Stimulated activated naive CD8-positive, alpha-beta T cell treated with anti-CD3 and anti-CD28 coated beads, Interleukin-15, amount 100 ng/mL, for 72 hours (primary cell): Measurements from ENCODE around the gene ADAM19.
A peak's percentile ranks its signal among the peaks of the same experiment; 100 is the strongest.

Source experiments
- ATAC-seq: fragments of 150-1000 bp; cut with Tn5 transposase; 2 replicates; pipeline ENCODE4 v1.10.0; 2021; ENCODE audit warnings: mild to moderate bottlenecking, moderate library complexity
- DNase-seq, 2 donors: peaks; one replicate each; pipeline ENCODE4 v3.0.0; 2021 to 2022
- H3K27ac Mint-ChIP-seq, 2 donors: one replicate each; pipeline ENCODE4 v1.8.0; 2022; ENCODE audit warnings: mild to moderate bottlenecking in 2 of 2, mixed read lengths in 2 of 2, moderate library complexity in 2 of 2
- H3K27me3 Mint-ChIP-seq: one replicate; pipeline ENCODE4 v1.8.0; 2022; ENCODE audit warnings: mixed read lengths
- H3K4me1 Mint-ChIP-seq: one replicate; pipeline ENCODE4 v1.8.0; 2022; ENCODE audit warnings: mild to moderate bottlenecking, mixed read lengths
- H3K4me3 Mint-ChIP-seq, 2 donors: one replicate each; pipeline ENCODE4 v1.8.0; 2022; ENCODE audit warnings: mild to moderate bottlenecking in 2 of 2, mixed read lengths in 2 of 2, moderate library complexity in 1 of 2
- H3K9me3 Mint-ChIP-seq, 2 donors: one replicate each; pipeline ENCODE4 v1.8.0; 2022; ENCODE audit warnings: mixed read lengths in 2 of 2

Gene ADAM19

DNA sequence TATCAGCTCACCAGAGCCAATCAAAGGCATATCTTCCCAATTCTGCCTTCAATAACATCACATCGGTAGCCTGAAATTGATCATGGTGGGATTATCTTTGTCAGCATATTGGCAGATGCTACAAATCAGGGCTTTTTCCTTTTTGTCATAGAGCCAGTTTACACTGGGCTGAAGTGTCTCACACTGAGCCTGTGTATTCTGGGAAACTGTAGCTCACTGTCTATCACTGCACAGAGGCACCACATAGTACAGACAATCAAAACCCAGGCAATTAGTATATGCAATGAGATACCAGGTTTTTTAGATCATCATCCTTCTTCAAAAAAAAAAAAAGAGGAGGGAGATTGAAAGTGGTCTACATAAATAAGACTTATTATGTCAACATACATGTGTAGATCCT, 46.6 kb downstream of the ADAM19 start:
- no peak overlapping the region for H3K27ac Mint-ChIP-seq

DNA sequence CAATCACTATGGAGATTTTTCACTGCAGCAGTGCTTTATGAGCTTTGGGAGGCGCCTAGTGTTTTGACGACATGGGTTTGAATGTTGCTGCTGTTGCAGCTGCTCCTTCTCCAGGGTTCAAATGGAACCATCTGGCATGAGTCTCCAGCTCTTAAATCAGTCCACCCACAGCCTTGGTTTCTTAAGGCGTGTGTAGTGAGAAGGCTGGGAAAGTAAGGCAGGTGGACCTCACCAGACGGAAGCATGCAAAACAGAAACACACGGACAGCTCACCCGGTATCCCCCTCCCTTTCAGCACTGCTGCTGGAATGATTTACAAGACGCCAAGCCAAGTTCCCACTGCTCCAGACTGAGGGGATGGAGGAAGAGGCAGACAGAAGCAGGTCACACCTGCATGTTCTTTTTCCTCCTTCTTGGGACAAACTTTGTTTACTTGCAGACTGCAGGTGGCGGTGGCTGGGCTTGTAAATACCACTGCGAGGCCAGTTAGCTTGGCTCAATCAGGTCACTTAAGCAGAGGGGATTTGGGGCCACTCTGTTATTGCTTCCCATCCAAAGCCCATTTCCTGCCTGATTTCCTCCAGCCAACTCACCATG, 47.4 kb downstream of the ADAM19 start:
- Mint-ChIP-seq H3K27ac (no peak overlapping the region), H3K4me1 (no peaks in the 10 kb centered on the region), H3K27me3 (peaks cover 31% of the 10 kb centered on the region), H3K9me3 (no peaks in the 10 kb centered on the region), H3K4me3 (no peak overlapping the region)
- ATAC-seq (no peak), DNase-seq (no peak)

More for the DNA sequence above, 46.6 kb downstream of the ADAM19 start:
- Mint-ChIP-seq H3K9me3 (no peaks in the 10 kb centered on the region), H3K4me1 (no peaks in the 10 kb centered on the region), H3K4me3 (no peak overlapping the region), H3K27me3 (peaks cover 31% of the 10 kb centered on the region)
- ATAC-seq (no peak), DNase-seq (no peak)

DNA sequence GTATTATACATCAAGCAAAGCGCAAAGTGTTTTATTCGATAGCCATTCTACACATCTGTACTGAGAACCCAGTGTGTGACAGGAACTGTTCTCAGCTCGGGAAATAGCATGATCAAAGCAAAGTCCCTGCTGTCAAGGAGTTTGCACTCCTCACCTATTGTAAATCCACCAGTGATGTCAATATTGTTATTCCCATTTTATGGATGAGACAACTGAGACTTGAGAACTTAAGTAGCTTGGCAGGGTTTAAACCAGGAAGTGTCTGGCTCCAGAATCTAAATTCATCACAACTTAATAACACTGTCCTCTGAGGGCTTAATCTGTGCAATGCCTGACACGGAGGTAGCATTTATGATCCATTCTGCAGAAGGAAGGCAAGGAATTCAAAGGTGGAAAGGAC, 50.7 kb downstream of the ADAM19 start:
- no peak overlapping the region for H3K4me3 Mint-ChIP-seq
- H3K27me3 Mint-ChIP-seq: peaks cover 16% of the 10 kb centered on the region
- H3K27ac Mint-ChIP-seq: no peak overlapping the region
- no peaks in the 10 kb centered on the region for H3K4me1 Mint-ChIP-seq
- no peaks in the 10 kb centered on the region for H3K9me3 Mint-ChIP-seq
- DNase-seq (no peak), ATAC-seq (no peak)

DNA sequence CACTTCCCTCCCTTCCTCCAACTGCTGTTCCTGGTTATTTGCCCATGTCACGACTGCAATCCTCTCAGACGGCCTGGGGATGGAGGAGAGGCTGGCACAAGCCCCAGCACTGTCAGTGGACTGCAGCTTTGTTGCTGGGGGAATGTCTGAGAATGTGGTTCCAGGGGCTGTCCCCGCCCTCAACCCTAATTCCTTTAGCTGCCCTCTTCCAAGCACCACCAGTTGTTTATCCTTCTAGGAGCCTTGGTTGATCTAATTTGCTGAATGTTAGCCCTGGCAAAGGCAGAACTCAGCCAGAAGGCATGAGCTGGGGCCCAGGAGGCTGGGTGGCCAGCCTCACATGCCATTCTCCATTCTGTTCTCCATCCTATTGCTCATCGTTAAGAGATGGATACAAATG, 51.6 kb downstream of the ADAM19 start:
- ATAC-seq (no peak), DNase-seq (no peak)
- Mint-ChIP-seq H3K27me3 (peaks cover 10% of the 10 kb centered on the region), H3K9me3 (no peaks in the 10 kb centered on the region), H3K4me3 (no peak overlapping the region), H3K4me1 (no peaks in the 10 kb centered on the region), H3K27ac (no peak overlapping the region)

DNA sequence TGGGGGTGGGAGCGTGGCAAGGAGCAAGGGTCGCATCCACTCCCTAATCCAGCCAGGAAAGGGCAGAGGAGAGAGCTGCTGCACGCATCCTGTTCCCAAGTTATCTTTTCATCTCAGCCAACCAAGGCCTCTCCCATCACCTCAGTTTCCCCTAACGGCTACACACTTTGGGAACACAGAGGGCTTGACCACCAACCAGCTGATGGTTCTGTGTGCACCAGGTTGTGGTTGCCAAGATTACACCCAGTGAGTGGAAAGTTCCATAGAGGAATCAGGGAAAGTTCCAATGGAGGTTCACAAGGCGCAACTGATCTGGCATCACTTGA, 53.9 kb downstream of the ADAM19 start:
- H3K4me1 Mint-ChIP-seq: no peaks in the 10 kb centered on the region
- ATAC-seq (no peak), DNase-seq (no peak)
- no peak overlapping the region for H3K27ac Mint-ChIP-seq
- H3K9me3 Mint-ChIP-seq: no peaks in the 10 kb centered on the region
- no peak overlapping the region for H3K4me3 Mint-ChIP-seq
- H3K27me3 Mint-ChIP-seq: no peaks in the 10 kb centered on the region

DNA sequence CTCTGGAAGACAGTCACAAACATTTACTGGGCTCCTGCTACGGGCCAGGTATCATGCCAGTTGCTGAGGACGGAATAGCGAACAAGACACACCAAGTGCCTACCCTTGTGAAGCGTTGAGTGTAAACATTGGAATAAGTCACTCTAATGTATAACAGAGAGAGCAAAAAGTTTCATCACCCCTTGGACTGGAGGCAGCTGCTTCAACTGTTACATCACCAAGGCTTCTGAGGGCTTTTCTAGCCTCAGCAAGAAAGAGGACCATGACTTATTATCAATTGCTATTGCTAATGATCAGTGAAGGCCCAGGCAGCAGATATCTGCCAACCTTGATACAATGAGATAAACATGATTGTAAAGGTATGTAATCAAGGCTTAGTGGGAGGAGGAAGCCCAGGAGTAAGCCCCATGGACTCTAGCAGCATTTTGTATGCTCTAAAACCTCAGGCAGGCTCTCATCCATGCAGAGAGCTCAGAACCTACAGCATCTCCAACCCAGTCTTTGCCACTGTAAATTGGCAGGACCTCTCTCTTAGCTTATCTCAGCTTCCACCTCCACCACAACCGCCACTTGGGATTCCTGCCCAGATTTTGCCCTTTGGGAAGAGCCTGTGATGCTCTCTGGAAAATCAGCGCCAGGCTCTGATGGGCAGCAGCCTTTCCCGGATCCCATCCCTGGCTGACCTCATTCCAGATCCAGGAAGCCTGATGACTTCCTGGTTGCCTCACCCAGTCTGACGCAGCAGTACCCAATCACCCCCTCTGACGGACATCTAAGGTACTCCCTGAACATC, 54.5 kb downstream of the ADAM19 start:
- ATAC-seq: no peak

DNA sequence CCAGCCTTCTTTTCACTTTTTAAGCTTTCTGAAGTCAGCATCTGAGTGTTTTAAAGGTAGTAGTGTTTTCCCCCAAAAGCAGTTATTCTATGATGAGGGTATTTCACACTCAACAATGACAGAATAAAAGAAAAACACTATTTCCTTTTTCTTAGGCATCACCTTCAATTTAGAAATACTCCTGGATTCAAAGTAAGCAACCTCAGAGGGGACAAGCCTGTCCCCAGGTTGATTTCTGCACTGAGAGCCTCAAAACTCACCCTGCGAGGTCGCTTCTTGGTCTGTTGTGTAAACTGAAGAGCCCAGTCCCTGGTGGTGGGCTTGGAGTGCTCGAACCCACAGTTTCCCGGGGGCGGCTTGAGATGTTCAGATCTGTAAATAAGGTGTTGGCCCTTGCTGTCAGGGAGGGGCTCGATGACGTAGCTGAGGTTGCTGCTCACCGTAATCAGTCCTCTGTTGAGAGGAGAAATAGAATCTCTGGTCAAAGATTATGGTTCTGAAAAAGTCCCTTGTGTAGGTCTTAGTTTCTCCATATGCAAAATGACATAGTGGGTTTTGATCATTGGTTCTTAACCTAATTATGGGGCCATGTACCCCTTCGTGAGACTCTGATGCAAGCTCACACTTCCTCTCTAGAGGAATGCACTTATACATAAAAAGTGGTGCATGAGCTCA, 55.9 kb downstream of the ADAM19 start:
- no peak overlapping the region for H3K27ac Mint-ChIP-seq
- H3K4me1 Mint-ChIP-seq: no peaks in the 10 kb centered on the region
- H3K9me3 Mint-ChIP-seq: no peaks in the 10 kb centered on the region
- DNase-seq: peak in 1 of 2 donors; percentile 45
- ATAC-seq: peak; percentile 68
- H3K27me3 Mint-ChIP-seq: no peaks in the 10 kb centered on the region
- H3K4me3 Mint-ChIP-seq: no peak overlapping the region

More for the DNA sequence above, 54.5 kb downstream of the ADAM19 start:
- H3K9me3 Mint-ChIP-seq: no peaks in the 10 kb centered on the region
- no peak for DNase-seq
- no peak overlapping the region for H3K4me3 Mint-ChIP-seq
- no peaks in the 10 kb centered on the region for H3K27me3 Mint-ChIP-seq
- no peaks in the 10 kb centered on the region for H3K4me1 Mint-ChIP-seq
- no peak overlapping the region for H3K27ac Mint-ChIP-seq

DNA sequence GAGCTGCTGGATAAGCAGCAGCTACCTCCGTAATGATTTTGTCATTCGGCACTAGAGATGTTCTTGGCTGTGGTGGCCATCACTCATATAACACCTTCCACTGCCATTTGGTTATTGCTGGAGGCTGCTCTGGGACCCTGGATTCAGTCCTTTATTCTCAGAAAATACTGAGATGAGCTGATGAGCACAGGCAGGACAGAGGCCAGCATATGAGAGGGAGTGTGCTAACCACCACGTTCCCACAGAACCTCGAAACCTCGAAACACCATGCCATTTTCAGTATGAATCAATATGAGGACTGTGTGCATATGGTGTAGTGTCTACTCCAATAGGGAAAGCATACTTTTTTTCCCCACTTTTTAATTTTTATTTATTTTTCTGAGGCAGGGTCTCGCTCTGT, 56.6 kb downstream of the ADAM19 start:
- H3K27me3 Mint-ChIP-seq: no peaks in the 10 kb centered on the region
- DNase-seq (peak; percentile 15 to 56), ATAC-seq (peak; percentile 81)
- H3K27ac Mint-ChIP-seq: no peak overlapping the region
- no peaks in the 10 kb centered on the region for H3K4me1 Mint-ChIP-seq
- H3K9me3 Mint-ChIP-seq: no peaks in the 10 kb centered on the region
- H3K4me3 Mint-ChIP-seq: no peak overlapping the region

DNA sequence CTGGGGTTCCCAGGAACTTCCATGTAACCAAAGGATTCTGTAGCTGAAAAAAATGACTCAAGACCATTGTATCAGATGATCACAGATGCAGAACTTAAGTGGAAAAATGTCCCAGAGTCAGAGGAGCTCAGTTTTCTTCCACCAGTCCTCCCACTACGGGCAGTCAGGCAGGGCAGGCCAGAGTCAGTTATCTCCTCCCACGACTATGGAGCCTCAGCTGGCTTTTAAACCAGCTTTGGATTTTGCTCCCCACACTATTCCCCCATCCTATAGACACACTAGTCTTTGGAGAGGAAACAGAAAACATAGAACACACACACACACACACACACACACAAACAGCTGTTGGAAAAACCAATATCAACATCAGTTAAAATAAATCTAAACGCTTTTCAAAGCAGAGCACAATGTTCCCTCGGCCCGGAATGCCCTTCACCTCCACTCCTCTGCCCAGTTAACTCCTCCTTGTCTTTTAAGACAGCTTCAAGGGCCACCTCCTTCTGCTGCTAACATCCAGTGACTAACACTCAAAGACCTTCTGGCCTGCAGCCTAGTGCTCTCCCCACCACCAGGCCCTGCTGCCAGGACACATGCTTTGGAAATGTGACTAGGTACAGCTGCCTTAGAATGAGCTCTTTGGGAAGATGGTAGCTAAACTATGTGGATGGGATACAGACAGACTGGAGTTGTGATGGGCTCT, 58.8 kb downstream of the ADAM19 start:
- peak overlapping the region in 1 of 2 donors; percentile 27 for H3K27ac Mint-ChIP-seq
- no peaks in the 10 kb centered on the region for H3K9me3 Mint-ChIP-seq
- no peaks in the 10 kb centered on the region for H3K27me3 Mint-ChIP-seq
- ATAC-seq (no peak), DNase-seq (no peak)
- no peak overlapping the region for H3K4me3 Mint-ChIP-seq
- H3K4me1 Mint-ChIP-seq: no peaks in the 10 kb centered on the region

DNA sequence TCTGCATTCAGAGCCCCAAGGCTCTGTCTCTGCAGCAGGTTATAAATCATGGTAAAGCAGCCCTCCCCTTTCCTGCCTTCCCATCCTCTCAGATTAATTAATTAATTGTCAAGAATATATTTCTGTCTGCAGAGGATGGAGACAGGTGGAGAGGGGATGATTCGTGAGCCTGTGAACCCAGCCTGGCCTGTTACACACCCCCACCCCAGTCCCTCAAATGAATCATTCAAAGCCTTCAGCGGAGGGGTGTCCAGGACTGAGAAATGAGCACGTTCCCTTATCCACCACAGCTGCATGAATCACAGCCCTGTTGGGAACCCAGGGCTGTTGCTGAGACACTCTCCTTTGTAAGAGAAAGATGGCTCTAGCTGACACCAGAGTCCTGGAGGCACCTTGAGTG, 59.6 kb downstream of the ADAM19 start:
- no peaks in the 10 kb centered on the region for H3K4me1 Mint-ChIP-seq
- no peaks in the 10 kb centered on the region for H3K9me3 Mint-ChIP-seq
- ATAC-seq: peak; percentile 27
- H3K27me3 Mint-ChIP-seq: no peaks in the 10 kb centered on the region
- H3K4me3 Mint-ChIP-seq: no peak overlapping the region
- H3K27ac Mint-ChIP-seq: no peak overlapping the region
- no peak for DNase-seq

DNA sequence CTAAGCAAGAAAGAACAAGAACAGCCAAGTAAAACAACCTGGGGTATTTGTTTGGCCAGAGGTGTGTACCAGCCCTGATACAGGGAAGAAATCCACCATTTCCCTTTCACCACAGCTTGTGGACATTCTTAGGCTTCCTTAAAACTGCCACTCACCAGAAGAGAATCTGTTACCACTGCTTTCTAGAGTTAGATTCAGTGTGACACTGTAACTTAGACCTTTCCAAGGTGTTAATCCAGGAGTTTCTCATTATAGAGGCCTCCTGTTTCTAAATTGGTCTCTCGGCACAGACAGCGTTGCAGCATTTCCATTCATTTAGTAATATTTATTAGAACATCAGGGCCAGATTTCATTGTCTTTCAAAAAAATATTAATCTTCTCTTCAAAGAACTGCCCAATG, 60.6 kb downstream of the ADAM19 start:
- H3K27me3 Mint-ChIP-seq: no peaks in the 10 kb centered on the region

DNA sequence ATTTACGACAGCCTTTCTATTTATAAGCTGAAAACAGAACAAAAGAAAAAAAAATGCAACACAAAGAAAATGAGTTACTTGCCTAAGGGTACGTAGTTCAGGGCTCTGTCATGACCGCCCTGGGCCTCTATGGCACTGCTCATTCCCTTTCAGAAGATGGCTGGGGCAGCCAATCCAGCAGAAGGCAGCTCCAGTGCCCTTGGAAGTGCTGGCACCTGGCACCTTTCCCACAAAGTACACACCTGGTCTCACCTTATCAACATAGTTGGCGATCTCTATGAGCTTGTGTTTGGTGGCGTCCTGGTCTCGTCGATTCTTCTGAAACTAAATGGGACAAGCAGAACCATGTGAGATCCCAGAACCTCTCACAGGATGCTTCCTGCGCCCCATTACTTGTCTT, 62.4 kb downstream of the ADAM19 start:
- DNase-seq (no peak), ATAC-seq (no peak)
- H3K27ac Mint-ChIP-seq: no peak overlapping the region
- H3K9me3 Mint-ChIP-seq: no peaks in the 10 kb centered on the region
- no peak overlapping the region for H3K4me3 Mint-ChIP-seq
- no peaks in the 10 kb centered on the region for H3K4me1 Mint-ChIP-seq
- H3K27me3 Mint-ChIP-seq: peaks cover 11% of the 10 kb centered on the region

More for the DNA sequence above, 60.6 kb downstream of the ADAM19 start:
- ATAC-seq (no peak), DNase-seq (no peak)
- Mint-ChIP-seq H3K9me3 (no peaks in the 10 kb centered on the region), H3K4me1 (no peaks in the 10 kb centered on the region), H3K4me3 (no peak overlapping the region), H3K27ac (no peak overlapping the region)

DNA sequence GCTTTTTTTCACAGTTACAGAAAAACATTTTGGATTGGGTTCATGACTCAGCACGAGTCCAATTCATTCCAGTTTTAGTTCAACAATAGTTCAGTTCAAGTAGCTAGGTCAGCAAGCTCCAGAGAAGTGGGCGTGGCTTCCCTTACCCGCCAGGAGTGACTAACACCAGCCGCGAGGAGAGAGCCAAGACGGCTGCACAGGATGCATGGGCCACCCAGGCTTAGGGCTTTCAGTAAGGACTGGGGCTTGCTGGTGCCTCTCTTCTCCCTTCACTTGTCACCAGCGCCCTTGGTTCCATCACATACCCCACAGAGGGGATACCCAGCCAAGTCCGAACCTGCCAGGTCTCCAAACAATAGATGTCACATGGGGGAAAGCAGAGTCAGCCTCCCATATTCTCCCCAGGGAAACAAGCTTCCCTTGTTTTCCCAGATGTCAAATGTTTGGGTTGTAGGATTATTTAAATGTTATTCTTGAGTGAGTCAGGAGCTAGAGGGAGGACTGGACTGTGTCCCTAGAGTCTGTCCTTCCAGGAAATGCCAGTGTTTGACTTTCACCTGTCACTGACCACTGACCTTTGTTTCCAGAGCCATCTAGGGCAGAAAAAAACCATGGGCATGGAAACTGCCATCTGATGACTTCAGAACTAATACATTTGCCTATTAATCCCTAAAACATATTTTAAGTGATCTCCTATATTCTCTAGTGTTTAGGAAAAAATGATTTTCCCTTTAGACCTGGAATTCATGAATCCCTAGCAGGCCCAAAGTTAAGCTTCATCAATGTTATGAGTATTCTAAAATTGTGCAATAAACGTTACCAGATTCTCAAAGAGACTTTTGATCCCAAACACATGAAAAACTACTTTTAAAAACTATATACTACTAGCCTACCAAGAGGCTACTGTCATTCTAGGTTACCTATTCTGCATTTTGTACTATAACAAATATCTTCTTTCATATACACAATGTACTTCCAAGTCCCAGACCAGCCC, 63.6 kb downstream of the ADAM19 start:
- H3K27me3 Mint-ChIP-seq: peaks cover 14% of the 10 kb centered on the region

DNA sequence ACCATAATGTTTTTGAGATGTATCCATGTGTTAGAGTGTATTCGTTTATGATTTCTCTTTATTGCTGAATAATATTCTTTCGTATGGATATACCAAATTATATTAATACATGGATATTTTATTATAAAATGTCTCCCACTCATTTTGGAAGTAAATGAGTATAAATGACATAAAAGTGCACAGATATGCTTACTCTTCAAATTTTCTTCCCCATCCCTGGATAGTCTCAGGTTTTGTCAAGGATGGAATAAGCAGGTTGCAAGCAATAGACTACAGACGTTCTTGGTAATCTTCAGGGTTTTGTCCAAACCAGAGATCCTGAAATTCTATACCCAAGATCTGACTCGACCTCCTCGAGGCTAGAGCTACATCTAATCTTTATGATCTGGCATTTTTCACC, 64.9 kb downstream of the ADAM19 start:
- ATAC-seq: no peak
- no peak for DNase-seq
- Mint-ChIP-seq H3K4me3 (no peak overlapping the region), H3K9me3 (no peaks in the 10 kb centered on the region), H3K4me1 (no peaks in the 10 kb centered on the region), H3K27ac (no peak overlapping the region), H3K27me3 (peaks cover 24% of the 10 kb centered on the region)

More for the DNA sequence above, 63.6 kb downstream of the ADAM19 start:
- ATAC-seq (no peak), DNase-seq (no peak)
- no peak overlapping the region for H3K27ac Mint-ChIP-seq
- no peaks in the 10 kb centered on the region for H3K9me3 Mint-ChIP-seq
- H3K4me3 Mint-ChIP-seq: no peak overlapping the region
- no peaks in the 10 kb centered on the region for H3K4me1 Mint-ChIP-seq

DNA sequence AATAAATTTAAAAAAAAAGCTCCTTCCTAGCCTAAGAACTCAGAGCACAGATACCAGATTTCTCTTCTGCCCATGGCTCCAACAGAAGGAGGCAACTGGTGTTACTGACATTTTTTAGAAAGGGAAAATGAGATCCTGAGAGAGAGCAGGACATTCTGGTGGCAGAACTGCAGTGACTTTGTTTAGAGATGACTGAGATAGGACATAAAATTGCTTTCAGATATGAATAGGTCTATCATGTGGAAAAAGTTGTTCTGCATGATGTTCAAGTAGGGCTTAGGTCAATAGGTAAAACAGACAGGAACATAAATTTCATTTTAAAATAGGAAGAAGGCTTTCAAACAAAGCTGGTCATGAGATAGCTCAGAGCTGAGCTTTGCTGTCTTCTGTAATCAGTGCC, 66.0 kb downstream of the ADAM19 start:
- no peak for ATAC-seq
- no peak for DNase-seq
- H3K4me3 Mint-ChIP-seq: no peak overlapping the region
- no peak overlapping the region for H3K27ac Mint-ChIP-seq
- H3K27me3 Mint-ChIP-seq: peaks cover 28% of the 10 kb centered on the region
- H3K4me1 Mint-ChIP-seq: no peaks in the 10 kb centered on the region
- no peaks in the 10 kb centered on the region for H3K9me3 Mint-ChIP-seq
